ENCODE data around the gene INPP5K.

INPP5K gene

GRCh38 chr17:1505586-1505985 is 10.8 kb downstream of the INPP5K start:
- FAIRE-seq: no peak

GRCh38 chr17:1504866-1505265 is 11.5 kb downstream of the INPP5K start:
- no peak for FAIRE-seq

- FAIRE-seq: no peak
Measured at GRCh38 chr17:1503699-1504098, 12.7 kb downstream of the INPP5K start.

- FAIRE-seq: no peak
Measured at GRCh38 chr17:1498869-1499268, 17.5 kb downstream of the INPP5K start.

GRCh38 chr17:1498233-1498632 is 18.2 kb downstream of the INPP5K start:
- no peak for FAIRE-seq

GRCh38 chr17:1497831-1498230 is 18.6 kb downstream of the INPP5K start:
- no peak for FAIRE-seq

- FAIRE-seq: no peak
Measured at GRCh38 chr17:1496869-1497268, 19.5 kb downstream of the INPP5K start.

- no peak for FAIRE-seq
Measured at GRCh38 chr17:1495265-1495989, 21.0 kb downstream of the INPP5K start.

- FAIRE-seq: no peak
Measured at GRCh38 chr17:1494736-1495253, 21.6 kb downstream of the INPP5K start.

GRCh38 chr17:1494203-1494602 is 22.2 kb downstream of the INPP5K start:
- FAIRE-seq: no peak

- no peak for FAIRE-seq
Measured at GRCh38 chr17:1493291-1493980, 23.0 kb downstream of the INPP5K start.

GRCh38 chr17:1492249-1493206 is 23.9 kb downstream of the INPP5K start, which contains the start of gene MYO1C:
Gene MYO1C (minus strand): TSS chr17:1492686. CDS start chr17:1492487, 199 bp downstream.
- FAIRE-seq: no peak

- no peak for FAIRE-seq
Measured at GRCh38 chr17:1491443-1492248, 24.8 kb downstream of the INPP5K start.

- FAIRE-seq: no peak
Measured at GRCh38 chr17:1490643-1491442, 25.6 kb downstream of the INPP5K start.

GRCh38 chr17:1488826-1489270 is 27.6 kb downstream of the INPP5K start:
- no peak for FAIRE-seq

- FAIRE-seq: no peak
Measured at GRCh38 chr17:1487939-1488825, 28.2 kb downstream of the INPP5K start.

- no peak for FAIRE-seq
Measured at GRCh38 chr17:1486802-1487695, 29.4 kb downstream of the INPP5K start.

GRCh38 chr17:1485423-1486376 is 30.7 kb downstream of the INPP5K start:
- FAIRE-seq: no peak
